HepG2 (cell line): ENCODE data around the gene KIF3C. TPM values are rescaled to one million over a fixed set of nuclear protein-coding genes. Genes with fewer than 3 reads are reported as not detected.

ENCODE experiments used
- ASH2L ChIP-seq: fragments of 300-600, 200-600 bp; sonication (generic); IDR thresholded peaks from 2 replicates; pipeline ENCODE4 v1.7.0; 2017; ENCODE audit warnings: low read depth, mild to moderate bottlenecking, moderate library complexity, mixed read lengths, low read length; ENCODE audit not compliant: insufficient read length
- ETV6 ChIP-seq: sonication (generic); formaldehyde crosslinking; conservative IDR thresholded peaks from 2 replicates; pipeline ENCODE4 v1.4.0; 2020; ENCODE audit warnings: missing genetic modification reagents
- GABPB1 ChIP-seq: IDR thresholded peaks from 2 replicates; pipeline ENCODE4 v1.6.1; 2016; ENCODE audit warnings: mild to moderate bottlenecking, missing genetic modification reagents, moderate library complexity, missing compliant biosample characterization
- GATAD2A ChIP-seq: IDR thresholded peaks from 2 replicates; pipeline ENCODE4 v1.6.1; 2016
- HIVEP1 ChIP-seq: sonication (generic); formaldehyde crosslinking; IDR thresholded peaks from 2 replicates; pipeline ENCODE4 v1.4.0; 2020; ENCODE audit warnings: mild to moderate bottlenecking, missing genetic modification reagents
- KLF6 ChIP-seq: IDR thresholded peaks from 2 replicates; pipeline ENCODE4 v1.8.0; 2016; ENCODE audit warnings: missing biosample characterization, missing genetic modification reagents
- MED1 ChIP-seq: sonication (generic); formaldehyde crosslinking; IDR thresholded peaks from 2 replicates; pipeline ENCODE4 v1.4.0; 2020; ENCODE audit warnings: missing genetic modification reagents
- MEIS1 ChIP-seq: sonication (generic); formaldehyde crosslinking; IDR thresholded peaks from 2 replicates; pipeline ENCODE4 v1.9.0; 2021; ENCODE audit warnings: mild to moderate bottlenecking, missing genetic modification reagents, moderate library complexity, borderline replicate concordance
- MIER3 ChIP-seq: IDR thresholded peaks from 2 replicates; pipeline ENCODE4 v1.6.1; 2016; ENCODE audit warnings: missing compliant biosample characterization, borderline replicate concordance
- NONO ChIP-seq, 2 experiments: fragments of 450-650 bp in 1 of 2; sonication (generic) in 1 of 2; formaldehyde crosslinking in 1 of 2; IDR thresholded peaks in 1 of 2; conservative IDR thresholded peaks in 1 of 2; 2 replicates each; pipeline versions ENCODE4 v1.6.1 to v1.8.0; 2017 to 2022; ENCODE audit warnings: mild to moderate bottlenecking in 1 of 2, missing genetic modification reagents in 1 of 2, moderate library complexity in 1 of 2
- PHB2 ChIP-seq: fragments of 450-650 bp; IDR thresholded peaks from 2 replicates; pipeline ENCODE4 v1.6.1; 2018; ENCODE audit not compliant: partially characterized antibody
- RORA ChIP-seq: sonication (generic); formaldehyde crosslinking; IDR thresholded peaks from 2 replicates; pipeline ENCODE4 v1.5.0; 2020; ENCODE audit warnings: mild to moderate bottlenecking, missing genetic modification reagents, moderate library complexity
- SP2 ChIP-seq: sonication (generic); formaldehyde crosslinking; IDR thresholded peaks from 2 replicates; pipeline ENCODE4 v1.5.1; 2020; ENCODE audit warnings: mild to moderate bottlenecking, missing genetic modification reagents
- TMF1 ChIP-seq: sonication (generic); formaldehyde crosslinking; IDR thresholded peaks from 2 replicates; pipeline ENCODE4 v1.8.1; 2022; ENCODE audit warnings: low read depth, missing genetic modification reagents
- TSC22D2 ChIP-seq: sonication (generic); formaldehyde crosslinking; IDR thresholded peaks from 2 replicates; pipeline ENCODE4 v1.5.1; 2020; ENCODE audit warnings: missing genetic modification reagents, mild to moderate bottlenecking, borderline replicate concordance
- ZFAT ChIP-seq: sonication (generic); formaldehyde crosslinking; conservative IDR thresholded peaks from 2 replicates; pipeline ENCODE4 v1.8.1; 2023; ENCODE audit warnings: missing genetic modification reagents, inconsistent platforms
- ZFP62 ChIP-seq: sonication (generic); formaldehyde crosslinking; IDR thresholded peaks from 2 replicates; pipeline ENCODE4 v1.4.0; 2020; ENCODE audit warnings: missing genetic modification reagents
- ZFP82 ChIP-seq: sonication (generic); formaldehyde crosslinking; IDR thresholded peaks from 2 replicates; pipeline ENCODE4 v1.5.1; 2020; ENCODE audit warnings: mild to moderate bottlenecking, missing genetic modification reagents, borderline replicate concordance
- ZNF136 ChIP-seq: sonication (generic); formaldehyde crosslinking; IDR thresholded peaks from 2 replicates; pipeline ENCODE4 v1.8.1; 2022; ENCODE audit warnings: low read depth, mild to moderate bottlenecking, moderate library complexity, missing genetic modification reagents
- ZNF510 ChIP-seq: sonication (generic); formaldehyde crosslinking; IDR thresholded peaks from 2 replicates; pipeline ENCODE4 v1.4.0; 2020; ENCODE audit warnings: low read depth, mild to moderate bottlenecking, missing genetic modification reagents
- ZNF530 ChIP-seq: sonication (generic); formaldehyde crosslinking; IDR thresholded peaks from 2 replicates; pipeline ENCODE4 v1.5.0; 2020; ENCODE audit warnings: low read depth, mild to moderate bottlenecking, missing genetic modification reagents
- ZNF549 ChIP-seq: sonication (generic); formaldehyde crosslinking; IDR thresholded peaks from 2 replicates; pipeline ENCODE4 v1.5.0; 2020; ENCODE audit warnings: missing genetic modification reagents
- ZNF772 ChIP-seq: sonication (generic); formaldehyde crosslinking; IDR thresholded peaks from 2 replicates; pipeline ENCODE4 v1.5.0; 2020; ENCODE audit warnings: mild to moderate bottlenecking, missing genetic modification reagents
- ZNF790 ChIP-seq: sonication (generic); formaldehyde crosslinking; IDR thresholded peaks from 2 replicates; pipeline ENCODE4 v1.8.0; 2022; ENCODE audit warnings: missing genetic modification reagents, mild to moderate bottlenecking, borderline replicate concordance
- polyA plus RNA-seq, 8 experiments: library from polyadenylated mRNA; depleted of rRNA in 3 of 8; stranded (reverse) in 7 of 8; unstranded in 1 of 8; fragments of >200 nt; fragmentation: Illumina TruSeq in 4 of 8; extraction: Trizol in 4 of 8; gene quantifications; 2 replicates each; pipeline versions ENCODE4 v1.2.1 to v1.2.3, GENCODE V29; 2011 to 2016; ENCODE audit warnings: low read depth in 4 of 8, missing spikeins in 1 of 8, mixed read lengths in 1 of 8; ENCODE audit not compliant: insufficient read depth in 1 of 8
- total RNA-seq, 5 experiments: library from RNA; depleted of rRNA; stranded (reverse); fragments of >200 nt; fragmentation: Illumina TruSeq; extraction: Trizol; gene quantifications; 2 replicates each; pipeline ENCODE4 v1.2.3, GENCODE V29; 2016; ENCODE audit warnings: low read depth in 1 of 5
- TF ChIP-seq, protein P1 (sequence below): IDR thresholded peaks from 2 replicates; pipeline ENCODE4 v1.6.1; 2016; ENCODE audit warnings: low read depth, control low read depth
- TF ChIP-seq, protein P2 (sequence below): sonication (generic); formaldehyde crosslinking; conservative IDR thresholded peaks from 2 replicates; pipeline ENCODE4 v1.4.0; 2020; ENCODE audit warnings: missing genetic modification reagents
- TF ChIP-seq, protein P3 (sequence below): sonication (generic); formaldehyde crosslinking; IDR thresholded peaks from 2 replicates; pipeline ENCODE4 v1.8.1; 2023; ENCODE audit warnings: mild to moderate bottlenecking, missing genetic modification reagents
- TF ChIP-seq, protein P4 (sequence below): sonication (generic); formaldehyde crosslinking; conservative IDR thresholded peaks from 2 replicates; pipeline ENCODE4 v1.4.0; 2020; ENCODE audit warnings: missing genetic modification reagents

Gene KIF3C
- total and polyA plus RNA-seq, 2 of the 13 experiments (the other 11 are each of a cell fraction or from before 2014, with no cell fraction given) = 3.6 to 4.9 TPM

DNA sequence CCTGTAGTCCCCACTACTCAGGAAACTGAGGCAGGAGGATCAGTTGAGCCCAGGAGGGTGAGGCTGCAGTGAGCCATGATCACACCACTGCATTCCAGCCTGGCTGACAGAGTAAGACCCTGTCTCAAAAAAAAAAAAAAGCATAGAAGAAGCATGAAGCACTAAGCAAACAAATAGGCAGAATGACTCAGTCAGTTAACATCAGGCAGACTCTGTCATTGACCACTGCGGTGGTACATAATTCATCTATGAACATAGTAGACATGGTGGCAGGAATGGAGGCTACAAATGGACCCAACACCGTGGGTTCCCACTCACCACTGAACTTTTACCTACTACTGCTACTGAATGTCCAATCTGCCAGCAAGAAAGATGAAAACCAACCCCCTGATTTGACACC lies 96.4 kb downstream of the KIF3C start (continued):
- TF ChIP-seq, protein P1, sequence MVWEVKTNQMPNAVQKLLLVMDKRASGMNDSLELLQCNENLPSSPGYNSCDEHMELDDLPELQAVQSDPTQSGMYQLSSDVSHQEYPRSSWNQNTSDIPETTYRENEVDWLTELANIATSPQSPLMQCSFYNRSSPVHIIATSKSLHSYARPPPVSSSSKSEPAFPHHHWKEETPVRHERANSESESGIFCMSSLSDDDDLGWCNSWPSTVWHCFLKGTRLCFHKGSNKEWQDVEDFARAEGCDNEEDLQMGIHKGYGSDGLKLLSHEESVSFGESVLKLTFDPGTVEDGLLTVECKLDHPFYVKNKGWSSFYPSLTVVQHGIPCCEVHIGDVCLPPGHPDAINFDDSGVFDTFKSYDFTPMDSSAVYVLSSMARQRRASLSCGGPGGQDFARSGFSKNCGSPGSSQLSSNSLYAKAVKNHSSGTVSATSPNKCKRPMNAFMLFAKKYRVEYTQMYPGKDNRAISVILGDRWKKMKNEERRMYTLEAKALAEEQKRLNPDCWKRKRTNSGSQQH (CRISPR knock-in tag) = no peak
- TF ChIP-seq, protein P2, sequence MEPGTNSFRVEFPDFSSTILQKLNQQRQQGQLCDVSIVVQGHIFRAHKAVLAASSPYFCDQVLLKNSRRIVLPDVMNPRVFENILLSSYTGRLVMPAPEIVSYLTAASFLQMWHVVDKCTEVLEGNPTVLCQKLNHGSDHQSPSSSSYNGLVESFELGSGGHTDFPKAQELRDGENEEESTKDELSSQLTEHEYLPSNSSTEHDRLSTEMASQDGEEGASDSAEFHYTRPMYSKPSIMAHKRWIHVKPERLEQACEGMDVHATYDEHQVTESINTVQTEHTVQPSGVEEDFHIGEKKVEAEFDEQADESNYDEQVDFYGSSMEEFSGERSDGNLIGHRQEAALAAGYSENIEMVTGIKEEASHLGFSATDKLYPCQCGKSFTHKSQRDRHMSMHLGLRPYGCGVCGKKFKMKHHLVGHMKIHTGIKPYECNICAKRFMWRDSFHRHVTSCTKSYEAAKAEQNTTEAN = 0 out of 2 replicates have a peak, but pooled peaks have one; percentile 19
- TF ChIP-seq ZNF510 (no peak), KLF6 (CRISPR knock-in tag) (no peak), ZFP82 (no peak), ETV6 (no peak), HIVEP1 (CRISPR knock-in tag) (no peak), ZNF549 (CRISPR knock-in tag) (no peak), NONO (IDR thresholded peaks at IDR 0.05) (no peak), NONO (CRISPR knock-in tag; conservative IDR thresholded peaks at IDR 0.05) (no peak), PHB2 (no peak), GABPB1 (CRISPR knock-in tag) (peak; percentile 34; the same call in 1 of the 2 replicates), GATAD2A (CRISPR knock-in tag) (peak; percentile 83; the same call in 1 of the 2 replicates), ZFP62 (no peak), ZNF790 (CRISPR knock-in tag) (no peak), ZNF136 (CRISPR knock-in tag) (no peak), MED1 (CRISPR knock-in tag) (peak; percentile 56), ASH2L (no peak), TSC22D2 (no peak), MEIS1 (CRISPR knock-in tag) (0 out of 2 replicates have a peak, but pooled peaks have one; percentile 25), SP2 (CRISPR knock-in tag) (no peak), ZNF772 (CRISPR knock-in tag) (no peak), TMF1 (CRISPR knock-in tag) (no peak), RORA (CRISPR knock-in tag) (no peak), ZNF530 (CRISPR knock-in tag) (no peak), ZFAT (CRISPR knock-in tag) (no peak), MIER3 (CRISPR knock-in tag) (peak; percentile 58; the same call in 1 of the 2 replicates)
- TF ChIP-seq, protein P3, sequence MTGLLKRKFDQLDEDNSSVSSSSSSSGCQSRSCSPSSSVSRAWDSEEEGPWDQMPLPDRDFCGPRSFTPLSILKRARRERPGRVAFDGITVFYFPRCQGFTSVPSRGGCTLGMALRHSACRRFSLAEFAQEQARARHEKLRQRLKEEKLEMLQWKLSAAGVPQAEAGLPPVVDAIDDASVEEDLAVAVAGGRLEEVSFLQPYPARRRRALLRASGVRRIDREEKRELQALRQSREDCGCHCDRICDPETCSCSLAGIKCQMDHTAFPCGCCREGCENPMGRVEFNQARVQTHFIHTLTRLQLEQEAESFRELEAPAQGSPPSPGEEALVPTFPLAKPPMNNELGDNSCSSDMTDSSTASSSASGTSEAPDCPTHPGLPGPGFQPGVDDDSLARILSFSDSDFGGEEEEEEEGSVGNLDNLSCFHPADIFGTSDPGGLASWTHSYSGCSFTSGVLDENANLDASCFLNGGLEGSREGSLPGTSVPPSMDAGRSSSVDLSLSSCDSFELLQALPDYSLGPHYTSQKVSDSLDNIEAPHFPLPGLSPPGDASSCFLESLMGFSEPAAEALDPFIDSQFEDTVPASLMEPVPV = no peak
- TF ChIP-seq, protein P4, sequence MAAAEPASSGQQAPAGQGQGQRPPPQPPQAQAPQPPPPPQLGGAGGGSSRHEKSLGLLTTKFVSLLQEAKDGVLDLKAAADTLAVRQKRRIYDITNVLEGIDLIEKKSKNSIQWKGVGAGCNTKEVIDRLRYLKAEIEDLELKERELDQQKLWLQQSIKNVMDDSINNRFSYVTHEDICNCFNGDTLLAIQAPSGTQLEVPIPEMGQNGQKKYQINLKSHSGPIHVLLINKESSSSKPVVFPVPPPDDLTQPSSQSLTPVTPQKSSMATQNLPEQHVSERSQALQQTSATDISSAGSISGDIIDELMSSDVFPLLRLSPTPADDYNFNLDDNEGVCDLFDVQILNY (CRISPR knock-in tag) = no peak
